ENCODE measurements around the gene TNPO2.

DNA sequence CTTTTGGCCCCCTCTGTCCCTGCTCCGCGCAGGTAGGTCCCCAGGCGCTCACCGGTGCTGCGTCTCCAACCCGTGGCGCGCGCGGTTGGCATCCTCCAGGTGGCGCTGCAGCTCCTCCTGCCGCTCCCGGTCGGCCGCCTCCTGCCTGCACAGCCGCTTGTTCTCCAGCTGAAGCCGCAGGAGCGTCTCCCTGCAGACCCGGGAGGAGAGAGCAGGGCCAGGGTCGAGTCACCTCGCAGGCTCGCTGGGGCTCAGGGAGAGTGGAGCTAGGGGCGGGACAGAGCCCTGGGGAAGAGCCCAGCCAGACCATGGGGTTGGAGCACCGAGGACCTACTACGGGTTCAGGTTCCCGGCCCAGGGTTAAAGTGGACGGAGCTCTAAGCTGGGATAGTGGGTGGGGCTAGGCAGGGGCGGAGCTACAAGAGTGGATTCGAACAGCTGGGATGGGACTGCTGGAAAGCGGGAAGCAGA is 42.4 kb upstream of the TNPO2 start:
- TF ChIP-seq, protein P1, sequence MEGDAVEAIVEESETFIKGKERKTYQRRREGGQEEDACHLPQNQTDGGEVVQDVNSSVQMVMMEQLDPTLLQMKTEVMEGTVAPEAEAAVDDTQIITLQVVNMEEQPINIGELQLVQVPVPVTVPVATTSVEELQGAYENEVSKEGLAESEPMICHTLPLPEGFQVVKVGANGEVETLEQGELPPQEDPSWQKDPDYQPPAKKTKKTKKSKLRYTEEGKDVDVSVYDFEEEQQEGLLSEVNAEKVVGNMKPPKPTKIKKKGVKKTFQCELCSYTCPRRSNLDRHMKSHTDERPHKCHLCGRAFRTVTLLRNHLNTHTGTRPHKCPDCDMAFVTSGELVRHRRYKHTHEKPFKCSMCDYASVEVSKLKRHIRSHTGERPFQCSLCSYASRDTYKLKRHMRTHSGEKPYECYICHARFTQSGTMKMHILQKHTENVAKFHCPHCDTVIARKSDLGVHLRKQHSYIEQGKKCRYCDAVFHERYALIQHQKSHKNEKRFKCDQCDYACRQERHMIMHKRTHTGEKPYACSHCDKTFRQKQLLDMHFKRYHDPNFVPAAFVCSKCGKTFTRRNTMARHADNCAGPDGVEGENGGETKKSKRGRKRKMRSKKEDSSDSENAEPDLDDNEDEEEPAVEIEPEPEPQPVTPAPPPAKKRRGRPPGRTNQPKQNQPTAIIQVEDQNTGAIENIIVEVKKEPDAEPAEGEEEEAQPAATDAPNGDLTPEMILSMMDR (IDR thresholded peaks at IDR 0.05): peak in 4 of 6 experiments; percentile 35 to 62 (median 54)
- no peak for TF ChIP-seq POLR2A (IDR thresholded peaks at IDR 0.05)
